Measurements from ENCODE around the gene PUDP. TPM values are rescaled to one million over a fixed set of nuclear protein-coding genes. Genes with fewer than 3 reads are reported as not detected.
"Not testable (repeated sequence)": the region's sequence is repeated elsewhere in the genome, so short reads cannot be mapped to it uniquely, and the experiment has no call there.

The PUDP gene
- total RNA-seq, 2 donors from 2014 or later, result 19.4 to 37.2 TPM

DNA sequence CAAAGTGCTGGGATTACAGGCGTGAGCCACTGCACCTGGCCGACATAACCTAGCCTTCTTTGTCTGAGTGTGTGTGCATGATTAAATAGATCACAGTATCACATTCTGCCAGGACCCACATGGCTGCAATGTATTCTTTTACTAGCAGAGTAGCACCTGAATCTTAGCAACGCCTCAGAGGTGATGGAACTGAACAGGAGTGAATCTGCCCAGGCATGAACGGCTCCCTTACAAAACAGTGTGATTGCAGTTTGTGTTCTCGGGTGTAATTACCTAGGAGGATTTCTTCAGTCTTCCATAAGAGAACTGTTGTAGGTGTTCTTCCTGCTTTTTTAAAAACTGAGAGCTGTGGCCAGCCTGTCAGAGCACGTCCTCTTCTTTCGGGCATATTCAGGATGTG lies 123.1 kb downstream of the PUDP start:
- Histone ChIP-seq H3K27ac (ENCODE audit: low read depth, low read length) (no peak overlapping the region), H3K27me3 (ENCODE audit: control insufficient read depth, insufficient read depth, low read length, poor library complexity, severe bottlenecking) (no peaks in the 10 kb centered on the region)

DNA sequence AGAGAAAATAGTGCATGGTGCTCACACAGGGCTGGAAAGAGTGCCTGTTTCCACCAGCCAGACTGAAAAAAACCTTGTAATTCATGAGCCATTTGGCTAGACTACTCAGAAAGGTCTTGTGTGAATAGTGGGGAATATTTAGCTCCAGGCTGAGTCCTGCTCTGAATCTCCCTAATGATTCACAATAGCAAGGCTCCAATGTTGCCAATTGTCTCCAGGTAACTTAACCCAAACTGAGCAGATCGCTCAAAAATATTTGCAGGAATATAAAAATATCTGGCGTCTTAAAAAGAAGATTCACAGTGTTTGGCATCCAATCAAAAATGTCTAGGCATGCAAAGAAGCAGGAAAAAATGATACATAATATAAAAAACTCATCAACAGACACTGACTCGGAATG lies 125.0 kb downstream of the PUDP start:
- not testable (repeated sequence) for DNase-seq; H3K27ac Mint-ChIP-seq; H3K4me1 Mint-ChIP-seq; H3K36me3 Mint-ChIP-seq (ENCODE audit: low read depth); H3K4me3 ChIP-seq (ENCODE audit: low read length); H3K27me3 Mint-ChIP-seq (ENCODE audit: insufficient read depth); H3K4me1 ChIP-seq (ENCODE audit: control insufficient read depth, insufficient read depth, low read length); H3K9me3 ChIP-seq (ENCODE audit: control insufficient read depth, low read length); H3K9me3 Mint-ChIP-seq; H3K27ac ChIP-seq (ENCODE audit: low read depth, low read length); H3K4me3 Mint-ChIP-seq; H3K27me3 ChIP-seq (ENCODE audit: control insufficient read depth, insufficient read depth, low read length, poor library complexity, severe bottlenecking); H3K36me3 ChIP-seq (ENCODE audit: control insufficient read depth, insufficient read depth, low read length); H3K9ac ChIP-seq (ENCODE audit: extremely low read depth, low read length, poor library complexity, severe bottlenecking)
- WGBS, 2 experiments (ENCODE audit: insufficient coverage in 1 of 2, insufficient read length in 1 of 2), result 80% methylated on average over 1 to 2 of the region's 3 CpGs

More for the DNA sequence above, 123.1 kb downstream of the PUDP start:
- no peaks in the 10 kb centered on the region for H3K4me1 Mint-ChIP-seq
- no peaks in the 10 kb centered on the region for H3K9me3 Mint-ChIP-seq
- Histone ChIP-seq H3K4me3 (ENCODE audit: low read length) (no peak overlapping the region), H3K9ac (ENCODE audit: extremely low read depth, low read length, poor library complexity, severe bottlenecking) (no peak overlapping the region), H3K36me3 (ENCODE audit: control insufficient read depth, insufficient read depth, low read length) (no peaks in the 10 kb centered on the region), H3K9me3 (ENCODE audit: control insufficient read depth, low read length) (no peaks in the 10 kb centered on the region), H3K4me1 (ENCODE audit: control insufficient read depth, insufficient read depth, low read length) (no peaks in the 10 kb centered on the region)
- WGBS, 2 experiments (ENCODE audit: insufficient coverage in 1 of 2, insufficient read length in 1 of 2), result 89 to 90% methylated on average over 4 to 5 of the region's 7 CpGs
- H3K27me3 Mint-ChIP-seq (ENCODE audit: insufficient read depth), result no peaks in the 10 kb centered on the region
- H3K36me3 Mint-ChIP-seq (ENCODE audit: low read depth), result no peaks in the 10 kb centered on the region
- no peak overlapping the region for H3K27ac Mint-ChIP-seq
- no peak overlapping the region for H3K4me3 Mint-ChIP-seq
- TF ChIP-seq, protein P1, sequence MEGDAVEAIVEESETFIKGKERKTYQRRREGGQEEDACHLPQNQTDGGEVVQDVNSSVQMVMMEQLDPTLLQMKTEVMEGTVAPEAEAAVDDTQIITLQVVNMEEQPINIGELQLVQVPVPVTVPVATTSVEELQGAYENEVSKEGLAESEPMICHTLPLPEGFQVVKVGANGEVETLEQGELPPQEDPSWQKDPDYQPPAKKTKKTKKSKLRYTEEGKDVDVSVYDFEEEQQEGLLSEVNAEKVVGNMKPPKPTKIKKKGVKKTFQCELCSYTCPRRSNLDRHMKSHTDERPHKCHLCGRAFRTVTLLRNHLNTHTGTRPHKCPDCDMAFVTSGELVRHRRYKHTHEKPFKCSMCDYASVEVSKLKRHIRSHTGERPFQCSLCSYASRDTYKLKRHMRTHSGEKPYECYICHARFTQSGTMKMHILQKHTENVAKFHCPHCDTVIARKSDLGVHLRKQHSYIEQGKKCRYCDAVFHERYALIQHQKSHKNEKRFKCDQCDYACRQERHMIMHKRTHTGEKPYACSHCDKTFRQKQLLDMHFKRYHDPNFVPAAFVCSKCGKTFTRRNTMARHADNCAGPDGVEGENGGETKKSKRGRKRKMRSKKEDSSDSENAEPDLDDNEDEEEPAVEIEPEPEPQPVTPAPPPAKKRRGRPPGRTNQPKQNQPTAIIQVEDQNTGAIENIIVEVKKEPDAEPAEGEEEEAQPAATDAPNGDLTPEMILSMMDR (conservative IDR thresholded peaks at IDR 0.05), result no peak
- DNase-seq, result no peak

DNA sequence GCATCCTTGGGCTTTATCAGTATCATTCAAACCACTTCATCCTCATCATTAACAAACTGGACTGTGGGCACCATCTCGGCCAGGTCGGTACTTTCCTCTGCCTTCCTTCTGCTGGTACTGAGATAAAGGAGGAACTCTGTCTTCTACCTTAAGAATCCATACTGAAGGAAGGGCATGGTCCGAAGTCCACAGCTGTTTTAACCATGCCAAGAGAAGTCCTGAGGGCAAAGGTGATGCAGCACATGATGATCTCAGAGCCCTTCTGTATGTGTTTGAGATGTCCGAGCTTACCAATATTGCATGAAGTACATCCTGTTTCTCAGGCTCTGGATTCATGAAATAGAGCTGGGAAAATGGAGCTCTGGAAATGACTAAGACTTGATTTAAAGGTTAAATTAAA lies 126.0 kb downstream of the PUDP start:
- DNase-seq, result no peak
- no peak overlapping the region for H3K4me3 Mint-ChIP-seq
- TF ChIP-seq, protein P1 (conservative IDR thresholded peaks at IDR 0.05), result no peak
- H3K9me3 Mint-ChIP-seq, result no peaks in the 10 kb centered on the region
- Histone ChIP-seq H3K4me1 (ENCODE audit: control insufficient read depth, insufficient read depth, low read length) (no peaks in the 10 kb centered on the region), H3K27me3 (ENCODE audit: control insufficient read depth, insufficient read depth, low read length, poor library complexity, severe bottlenecking) (no peaks in the 10 kb centered on the region), H3K9me3 (ENCODE audit: control insufficient read depth, low read length) (no peaks in the 10 kb centered on the region), H3K27ac (ENCODE audit: low read depth, low read length) (no peak overlapping the region), H3K36me3 (ENCODE audit: control insufficient read depth, insufficient read depth, low read length) (no peaks in the 10 kb centered on the region), H3K4me3 (ENCODE audit: low read length) (no peak overlapping the region), H3K9ac (ENCODE audit: extremely low read depth, low read length, poor library complexity, severe bottlenecking) (no peak overlapping the region)
- peaks cover 5% of the 10 kb centered on the region for H3K4me1 Mint-ChIP-seq
- WGBS, 2 experiments (ENCODE audit: insufficient coverage in 1 of 2, insufficient read length in 1 of 2), result 76 to 86% methylated on average over 2 to 4 of the region's 4 CpGs
- H3K27me3 Mint-ChIP-seq (ENCODE audit: insufficient read depth), result no peaks in the 10 kb centered on the region
- H3K27ac Mint-ChIP-seq, result no peak overlapping the region
- no peaks in the 10 kb centered on the region for H3K36me3 Mint-ChIP-seq (ENCODE audit: low read depth)

DNA sequence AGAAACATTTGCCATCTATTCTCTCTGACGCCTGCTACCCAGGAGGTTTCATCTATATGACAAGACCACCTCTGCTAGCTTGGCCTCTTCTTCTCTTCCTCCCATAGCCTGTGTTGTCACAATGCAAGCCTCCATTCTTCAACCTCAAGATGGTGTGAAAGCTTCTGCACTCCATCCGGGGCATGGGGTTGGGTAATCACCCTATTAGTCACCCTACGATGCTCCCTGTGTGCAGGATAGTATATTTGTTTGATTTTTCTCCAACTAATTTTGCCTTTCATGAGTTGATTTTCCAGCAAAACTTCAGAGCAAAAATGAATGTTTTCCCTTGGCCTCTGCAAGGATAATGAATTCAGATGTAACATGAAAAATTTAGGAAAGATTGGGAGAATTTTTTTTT lies 128.4 kb downstream of the PUDP start:
- no peaks in the 10 kb centered on the region for H3K9me3 Mint-ChIP-seq
- no peak for DNase-seq
- H3K9ac ChIP-seq (ENCODE audit: extremely low read depth, low read length, poor library complexity, severe bottlenecking), result no peak overlapping the region
- no peaks in the 10 kb centered on the region for H3K27me3 Mint-ChIP-seq (ENCODE audit: insufficient read depth)
- WGBS, 2 experiments (ENCODE audit: insufficient coverage in 1 of 2, insufficient read length in 1 of 2), result 87% methylated on average over 1 of the region's 3 CpGs; no CpG with 5 or more reads in 1 of the 2 experiments
- no peaks in the 10 kb centered on the region for H3K9me3 ChIP-seq (ENCODE audit: control insufficient read depth, low read length)
- no peak overlapping the region for H3K27ac Mint-ChIP-seq
- H3K36me3 ChIP-seq (ENCODE audit: control insufficient read depth, insufficient read depth, low read length), result no peaks in the 10 kb centered on the region
- H3K4me3 Mint-ChIP-seq, result no peak overlapping the region
- H3K36me3 Mint-ChIP-seq (ENCODE audit: low read depth), result no peaks in the 10 kb centered on the region
- no peak overlapping the region for H3K4me3 ChIP-seq (ENCODE audit: low read length)
- TF ChIP-seq, protein P1 (conservative IDR thresholded peaks at IDR 0.05), result no peak
- H3K27me3 ChIP-seq (ENCODE audit: control insufficient read depth, insufficient read depth, low read length, poor library complexity, severe bottlenecking), result no peaks in the 10 kb centered on the region
- peaks cover 6% of the 10 kb centered on the region for H3K4me1 Mint-ChIP-seq
- no peaks in the 10 kb centered on the region for H3K4me1 ChIP-seq (ENCODE audit: control insufficient read depth, insufficient read depth, low read length)
- H3K27ac ChIP-seq (ENCODE audit: low read depth, low read length), result no peak overlapping the region

DNA sequence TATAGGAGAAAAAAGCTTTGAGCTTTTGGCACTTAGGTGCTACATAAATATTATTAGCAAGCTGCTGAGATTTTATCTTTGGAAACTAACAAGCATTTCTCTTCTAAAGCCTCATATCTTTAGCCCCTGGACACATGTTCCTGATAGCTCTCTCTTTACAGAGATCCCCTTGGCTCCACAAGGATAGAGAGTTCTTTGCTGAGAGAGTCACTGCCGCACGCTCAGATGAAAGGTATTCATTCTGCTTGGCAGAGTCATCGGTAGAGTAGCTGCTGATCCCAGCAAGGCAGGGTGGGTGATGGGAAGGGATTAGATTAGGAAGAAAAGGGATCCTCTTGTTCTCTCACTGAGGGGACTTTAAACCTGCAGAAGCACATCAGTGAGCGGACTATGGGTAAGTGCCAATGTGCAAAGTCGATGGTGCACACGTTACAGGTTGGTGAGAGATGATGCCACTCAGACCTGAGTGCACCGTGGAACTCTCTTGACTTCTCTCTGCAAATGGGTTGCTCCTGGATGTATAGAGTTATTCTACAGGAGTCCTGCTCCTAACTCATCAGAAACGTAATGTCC lies 135.6 kb downstream of the PUDP start:
- H3K9me3 Mint-ChIP-seq; H3K27me3 Mint-ChIP-seq (ENCODE audit: insufficient read depth); H3K4me1 ChIP-seq (ENCODE audit: control insufficient read depth, insufficient read depth, low read length); DNase-seq; H3K4me3 Mint-ChIP-seq; H3K9ac ChIP-seq (ENCODE audit: extremely low read depth, low read length, poor library complexity, severe bottlenecking); H3K27me3 ChIP-seq (ENCODE audit: control insufficient read depth, insufficient read depth, low read length, poor library complexity, severe bottlenecking); H3K27ac ChIP-seq (ENCODE audit: low read depth, low read length); H3K4me1 Mint-ChIP-seq; H3K36me3 Mint-ChIP-seq (ENCODE audit: low read depth); H3K9me3 ChIP-seq (ENCODE audit: control insufficient read depth, low read length); H3K4me3 ChIP-seq (ENCODE audit: low read length); H3K27ac Mint-ChIP-seq; H3K36me3 ChIP-seq (ENCODE audit: control insufficient read depth, insufficient read depth, low read length): not testable (repeated sequence)
- 88% methylated on average over 7 of the region's 8 CpGs; no CpG with 5 or more reads in 1 of the 2 experiments for WGBS, 2 experiments (ENCODE audit: insufficient coverage in 1 of 2, insufficient read length in 1 of 2)
